WTC11 (cell line): ENCODE results near the gene NKX2-1. TPM values are rescaled to one million over a fixed set of nuclear protein-coding genes. Genes with fewer than 3 reads are reported as not detected.

Experiments used
- ATAC-seq: fragments of 200-7000 bp; cut with Tn5 transposase; 2 replicates; pipeline ENCODE4 v1.10.0; 2021; ENCODE audit warnings: mild to moderate bottlenecking, moderate library complexity
- CTCF ChIA-PET: fragments of 300-600 bp; sonication (Branson Sonifier 250); formaldehyde crosslinking; loops from one replicate; lab custom pipeline; 2021; ENCODE audit warnings: antibody characterized with exemption; lab: Charles Lee
- POLR2A ChIA-PET: fragments of 350-600 bp; sonication (Branson Sonifier 250); formaldehyde crosslinking; loops from one replicate; lab custom pipeline; 2021; ENCODE audit warnings: antibody characterized with exemption; lab: Charles Lee
- DNase-seq: peaks from one replicate; pipeline ENCODE4 v3.0.0; 2021; ENCODE audit warnings: low spot score
- H3K27ac Mint-ChIP-seq: 2 replicates; pipeline ENCODE4 v1.8.0; 2021; ENCODE audit warnings: mixed read lengths
- H3K27me3 Mint-ChIP-seq: 2 replicates; pipeline ENCODE4 v1.8.0; 2021; ENCODE audit warnings: low read depth, mild to moderate bottlenecking, moderate library complexity, mixed read lengths
- H3K36me3 Mint-ChIP-seq: 2 replicates; pipeline ENCODE4 v1.8.0; 2021; ENCODE audit warnings: mixed read lengths
- H3K4me1 Mint-ChIP-seq: 2 replicates; pipeline ENCODE4 v1.8.0; 2022; ENCODE audit warnings: mixed read lengths
- H3K4me3 Mint-ChIP-seq: 2 replicates; pipeline ENCODE4 v1.8.0; 2021; ENCODE audit warnings: mild to moderate bottlenecking, moderate library complexity, mixed read lengths
- H3K9me3 Mint-ChIP-seq: 2 replicates; pipeline ENCODE4 v1.8.0; 2021; ENCODE audit warnings: mixed read lengths
- AR ChIP-seq: fragments of 250-450 bp; sonication (Bioruptor Pico); IDR thresholded peaks from 2 replicates; pipeline ENCODE4 v1.9.0; 2021; ENCODE audit warnings: mild to moderate bottlenecking
- CTCF ChIP-seq: fragments of 200-600 bp; IDR thresholded peaks from 2 replicates; pipeline ENCODE4 v1.8.0; 2022; ENCODE audit warnings: antibody characterized with exemption
- ERG ChIP-seq: fragments of 250-450 bp; sonication (Bioruptor Pico); IDR thresholded peaks from 2 replicates; pipeline ENCODE4 v1.8.0; 2021; ENCODE audit warnings: mild to moderate bottlenecking
- ESRRA ChIP-seq: sonication (generic); formaldehyde crosslinking; IDR thresholded peaks from 2 replicates; pipeline ENCODE4 v1.8.1; 2022; ENCODE audit warnings: mild to moderate bottlenecking, missing genetic modification reagents, borderline replicate concordance
- FOXJ3 ChIP-seq: sonication (generic); formaldehyde crosslinking; IDR thresholded peaks from 2 replicates; pipeline ENCODE4 v1.9.0; 2021; ENCODE audit warnings: missing genetic modification reagents, mild to moderate bottlenecking, borderline replicate concordance
- IRF1 ChIP-seq: sonication (generic); formaldehyde crosslinking; IDR thresholded peaks from 2 replicates; pipeline ENCODE4 v1.8.0; 2023; ENCODE audit warnings: missing genetic modification reagents
- JAZF1 ChIP-seq: fragments of 250-450 bp; sonication (Bioruptor Pico); IDR thresholded peaks from 2 replicates; pipeline ENCODE4 v1.9.0; 2021; ENCODE audit warnings: moderate library complexity, mild to moderate bottlenecking, inconsistent platforms
- PREB ChIP-seq: sonication (generic); formaldehyde crosslinking; IDR thresholded peaks from 2 replicates; pipeline ENCODE4 v1.8.1; 2022; ENCODE audit warnings: mild to moderate bottlenecking, missing genetic modification reagents, moderate library complexity, borderline replicate concordance
- RORB ChIP-seq: fragments of 250-450 bp; sonication (Bioruptor Pico); IDR thresholded peaks from 2 replicates; pipeline ENCODE4 v1.9.0; 2021; ENCODE audit warnings: mild to moderate bottlenecking
- total RNA-seq: library from RNA; stranded (reverse); gene quantifications from 3 replicates; pipeline ENCODE4 v1.2.3, GENCODE V29; 2021
- TF ChIP-seq, protein P1 (sequence below): fragments of 250-450 bp; sonication (Bioruptor Pico); conservative IDR thresholded peaks from 2 replicates; pipeline ENCODE4 v1.9.0; 2021; ENCODE audit warnings: mild to moderate bottlenecking
- TF ChIP-seq, protein P2 (sequence below): sonication (generic); formaldehyde crosslinking; IDR thresholded peaks from 2 replicates; pipeline ENCODE4 v1.8.1; 2023; ENCODE audit warnings: mild to moderate bottlenecking, missing genetic modification reagents

The NKX2-1 gene
- total RNA-seq, 1 experiment from 2014 or later: not detected

- Mint-ChIP-seq H3K9me3 (no peaks in the 10 kb centered on the region), H3K4me1 (peaks cover 26% of the 10 kb centered on the region), H3K36me3 (no peaks in the 10 kb centered on the region), H3K27me3 (peaks cover 100% of the 10 kb centered on the region), H3K27ac (no peak overlapping the region), H3K4me3 (peak overlapping the region; percentile 65)
- ATAC-seq (no peak; the same call in 1 of the 2 replicates), DNase-seq (peak; percentile 73)
- POLR2A ChIA-PET: interaction anchor here (1.0 kb wide), 1 partner anchor 56 kb away, joined by 3 read pairs; no protein-coding TSS in a partner anchor
- CTCF ChIA-PET: interaction anchor here (0.6 to 9.3 kb wide), 85 partner anchors 9 to 1067 kb away, joined by 3 to 159 read pairs (median 4); partner anchors contain the start of genes BRMS1L, MBIP, NKX2-8 and PAX9
- peak; percentile 41; the same call in 1 of the 2 replicates for TF ChIP-seq CTCF
- TF ChIP-seq, protein P1, sequence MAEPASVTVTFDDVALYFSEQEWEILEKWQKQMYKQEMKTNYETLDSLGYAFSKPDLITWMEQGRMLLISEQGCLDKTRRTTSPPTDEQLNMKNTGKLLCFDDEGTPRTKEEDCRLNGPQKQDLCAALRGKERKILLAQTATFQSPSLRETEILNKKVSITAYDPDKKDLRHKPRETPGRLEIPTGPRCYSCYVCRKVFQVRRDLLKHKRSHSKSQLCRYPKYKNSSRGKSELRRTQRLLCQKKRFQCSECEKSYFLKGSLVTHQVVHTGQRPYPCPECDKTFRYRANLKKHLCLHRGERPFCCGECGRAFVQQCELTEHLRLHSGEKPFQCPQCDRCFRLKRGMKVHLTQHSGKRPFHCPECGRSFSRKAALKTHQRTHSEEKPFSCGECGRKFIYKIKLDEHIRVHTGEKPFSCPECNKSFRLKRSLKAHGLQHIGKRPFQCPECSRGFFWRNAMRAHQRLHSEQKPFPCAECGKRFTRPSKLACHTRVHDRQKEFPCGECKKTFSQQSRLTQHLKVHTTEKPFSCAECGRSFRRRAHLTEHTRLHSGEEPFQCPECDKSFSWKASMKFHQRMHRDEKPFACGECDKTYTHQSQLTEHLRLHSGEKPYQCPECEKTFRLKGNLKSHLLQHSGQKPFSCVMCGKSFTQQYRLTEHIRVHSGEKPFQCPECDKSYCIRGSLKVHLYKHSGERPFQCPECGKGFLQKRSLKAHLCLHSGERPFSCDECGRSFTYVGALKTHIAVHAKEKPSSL (CRISPR knock-in tag): no peak
- TF ChIP-seq RORB: no peak
- TF ChIP-seq JAZF1: no peak
Measured at GRCh38 chr14:36524220-36524837, 4.3 kb upstream of the NKX2-1 start.

DNA sequence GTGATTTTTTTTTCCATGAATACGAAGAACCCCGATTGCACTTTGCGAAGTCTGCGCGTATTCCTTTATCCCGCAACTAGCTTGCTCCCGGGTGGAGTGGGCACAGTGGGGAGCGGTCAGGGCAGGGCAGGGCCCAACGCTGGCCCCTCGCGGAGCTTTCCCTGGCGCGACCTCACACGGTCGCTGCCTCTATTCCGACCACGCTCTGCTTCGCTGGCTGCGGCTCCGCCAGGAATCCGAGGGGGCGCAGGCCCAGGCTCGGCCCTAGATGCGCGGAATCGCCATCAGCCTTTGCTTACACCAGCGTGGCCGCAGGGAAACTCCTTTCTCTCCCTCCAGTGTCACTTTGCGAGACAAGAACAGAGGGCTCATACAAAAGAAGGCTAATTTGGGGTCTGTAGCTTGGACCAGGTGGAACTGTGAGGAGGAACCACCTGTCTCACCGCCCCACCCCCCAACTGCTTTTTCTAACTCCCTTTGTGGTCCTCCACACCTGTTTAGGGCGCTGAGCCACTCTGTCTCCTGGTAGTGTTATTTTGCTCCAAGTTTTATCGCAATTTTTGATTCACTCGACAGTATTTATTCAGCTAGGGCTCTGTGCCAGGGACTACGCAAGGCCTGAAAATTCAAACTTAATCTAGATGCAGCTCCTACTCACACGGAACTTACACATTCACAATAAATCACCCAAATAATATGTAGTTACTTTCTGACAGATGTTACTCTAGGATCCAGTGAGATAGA lies 3.1 kb upstream of the NKX2-1 start:
- TF ChIP-seq PREB (CRISPR knock-in tag) (no peak), AR (CRISPR knock-in tag) (no peak), FOXJ3 (CRISPR knock-in tag) (no peak), ESRRA (CRISPR knock-in tag) (no peak), IRF1 (CRISPR knock-in tag) (no peak), ERG (CRISPR knock-in tag) (no peak)
- TF ChIP-seq, protein P2, sequence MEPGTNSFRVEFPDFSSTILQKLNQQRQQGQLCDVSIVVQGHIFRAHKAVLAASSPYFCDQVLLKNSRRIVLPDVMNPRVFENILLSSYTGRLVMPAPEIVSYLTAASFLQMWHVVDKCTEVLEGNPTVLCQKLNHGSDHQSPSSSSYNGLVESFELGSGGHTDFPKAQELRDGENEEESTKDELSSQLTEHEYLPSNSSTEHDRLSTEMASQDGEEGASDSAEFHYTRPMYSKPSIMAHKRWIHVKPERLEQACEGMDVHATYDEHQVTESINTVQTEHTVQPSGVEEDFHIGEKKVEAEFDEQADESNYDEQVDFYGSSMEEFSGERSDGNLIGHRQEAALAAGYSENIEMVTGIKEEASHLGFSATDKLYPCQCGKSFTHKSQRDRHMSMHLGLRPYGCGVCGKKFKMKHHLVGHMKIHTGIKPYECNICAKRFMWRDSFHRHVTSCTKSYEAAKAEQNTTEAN (CRISPR knock-in tag): no peak
- Mint-ChIP-seq H3K36me3 (no peaks in the 10 kb centered on the region), H3K4me3 (0 out of 2 replicates have a peak overlapping the region, but pooled peaks have one; percentile 29), H3K4me1 (peaks cover 29% of the 10 kb centered on the region), H3K9me3 (no peaks in the 10 kb centered on the region), H3K27me3 (peaks cover 100% of the 10 kb centered on the region), H3K27ac (no peak overlapping the region)
- ChIA-PET CTCF (interaction anchor here (0.6 to 9.3 kb wide), 21 partner anchors 9 to 1068 kb away, joined by 3 to 159 read pairs (median 18); partner anchors contain the start of genes NKX2-8 and PAX9), POLR2A (interaction anchor here (1.6 kb wide), 1 partner anchor 14 kb away, joined by 7 read pairs; no protein-coding TSS in a partner anchor)
- DNase-seq: peak; percentile 34
- no peak for ATAC-seq
